HUDEP-2 (cell line): ENCODE measurements around the gene PSMD8.

Source experiments
- DNase-seq, 76 experiments: peaks; one replicate each; lab custom pipeline; 2025; ENCODE audit not compliant: unreplicated experiment in 76 of 76; lab: John Stamatoyannopoulos, UW

PSMD8 gene

GRCh38 chr19:38433268-38433733 lies 58.9 kb downstream of the PSMD8 start, which contains the start of gene RYR1:
Gene RYR1 (plus strand): TSS chr19:38433691. CDS start chr19:38433830, 139 bp downstream.
- peak in 43 of 76 experiments; percentile 17 to 68 (median 42) for DNase-seq
